GM06990 (cell line): Measurements from ENCODE around the gene NUP93.

Experiments used
- DNase-seq: peaks from one replicate; pipeline ENCODE4 v3.0.0-alpha.2; 2011; ENCODE audit not compliant: insufficient read length; ENCODE audit errors: extremely low read depth
- H3K27me3 ChIP-seq: replicated peaks from 2 replicates; pipeline ENCODE4 v1.6.0; 2011; ENCODE audit warnings: low read length; ENCODE audit not compliant: control insufficient read depth, insufficient read depth
- H3K36me3 ChIP-seq: 2 replicates; pipeline ENCODE4 v1.5.1; 2011; ENCODE audit warnings: low read length; ENCODE audit not compliant: control insufficient read depth, insufficient read depth
- H3K4me3 ChIP-seq: replicated peaks from 2 replicates; pipeline ENCODE4 v1.5.1; 2011; ENCODE audit warnings: low read depth, mild to moderate bottlenecking, control low read depth, low read length
- TF ChIP-seq, protein P1 (sequence below): IDR thresholded peaks from 2 replicates; pipeline ENCODE4 v1.5.1; 2011; ENCODE audit warnings: low read length, control low read depth, mild to moderate bottlenecking, inconsistent platforms; ENCODE audit not compliant: insufficient read depth, poor library complexity, severe bottlenecking

The NUP93 gene

DNA sequence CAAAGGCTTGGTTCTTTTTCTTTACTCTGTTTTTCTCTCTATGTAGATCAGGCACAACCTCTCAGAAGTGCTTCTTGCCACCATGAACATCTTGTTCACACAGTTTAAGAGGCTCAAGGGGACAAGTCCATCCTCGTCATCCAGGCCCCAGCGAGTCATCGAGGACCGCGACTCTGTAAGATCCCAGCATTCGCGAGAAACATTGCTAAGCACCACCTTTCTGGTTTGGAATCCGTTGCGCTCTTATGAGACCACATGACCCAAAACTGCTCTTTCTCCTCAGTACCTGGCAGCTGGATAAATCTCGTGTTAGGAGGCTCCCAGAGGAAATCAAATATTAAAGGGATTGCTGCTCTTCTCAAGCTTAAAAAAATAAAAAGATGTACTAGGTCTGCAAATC is 111.7 kb downstream of the NUP93 start:
- H3K27me3 ChIP-seq: no peaks in the 10 kb centered on the region
- TF ChIP-seq, protein P1, sequence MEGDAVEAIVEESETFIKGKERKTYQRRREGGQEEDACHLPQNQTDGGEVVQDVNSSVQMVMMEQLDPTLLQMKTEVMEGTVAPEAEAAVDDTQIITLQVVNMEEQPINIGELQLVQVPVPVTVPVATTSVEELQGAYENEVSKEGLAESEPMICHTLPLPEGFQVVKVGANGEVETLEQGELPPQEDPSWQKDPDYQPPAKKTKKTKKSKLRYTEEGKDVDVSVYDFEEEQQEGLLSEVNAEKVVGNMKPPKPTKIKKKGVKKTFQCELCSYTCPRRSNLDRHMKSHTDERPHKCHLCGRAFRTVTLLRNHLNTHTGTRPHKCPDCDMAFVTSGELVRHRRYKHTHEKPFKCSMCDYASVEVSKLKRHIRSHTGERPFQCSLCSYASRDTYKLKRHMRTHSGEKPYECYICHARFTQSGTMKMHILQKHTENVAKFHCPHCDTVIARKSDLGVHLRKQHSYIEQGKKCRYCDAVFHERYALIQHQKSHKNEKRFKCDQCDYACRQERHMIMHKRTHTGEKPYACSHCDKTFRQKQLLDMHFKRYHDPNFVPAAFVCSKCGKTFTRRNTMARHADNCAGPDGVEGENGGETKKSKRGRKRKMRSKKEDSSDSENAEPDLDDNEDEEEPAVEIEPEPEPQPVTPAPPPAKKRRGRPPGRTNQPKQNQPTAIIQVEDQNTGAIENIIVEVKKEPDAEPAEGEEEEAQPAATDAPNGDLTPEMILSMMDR: no peak
- no peak overlapping the region for H3K4me3 ChIP-seq
- H3K36me3 ChIP-seq: peaks cover 16% of the 10 kb centered on the region
- no peak for DNase-seq

DNA sequence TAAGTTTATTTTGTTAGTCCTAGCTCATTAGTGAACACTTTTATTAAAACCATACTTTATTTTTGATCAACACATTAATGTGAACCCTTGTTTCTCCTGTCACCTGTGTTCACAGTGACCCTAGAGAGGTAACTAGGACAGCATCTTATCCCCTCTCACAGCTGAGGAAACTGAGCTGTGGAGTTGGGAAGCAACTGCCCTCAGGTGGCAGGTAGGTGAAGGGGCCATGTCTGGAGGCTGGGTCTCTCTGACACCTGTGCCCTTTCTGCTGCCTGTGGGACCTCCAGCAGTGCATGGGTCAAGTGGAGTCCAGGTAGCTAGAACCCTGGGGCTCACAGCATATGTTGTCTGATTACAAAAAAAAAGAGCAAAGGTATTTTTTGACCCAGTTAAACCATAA is 112.2 kb downstream of the NUP93 start:
- Histone ChIP-seq H3K27me3 (no peaks in the 10 kb centered on the region), H3K4me3 (no peak overlapping the region), H3K36me3 (peaks cover 16% of the 10 kb centered on the region)
- no peak for DNase-seq
- TF ChIP-seq, protein P1: no peak

DNA sequence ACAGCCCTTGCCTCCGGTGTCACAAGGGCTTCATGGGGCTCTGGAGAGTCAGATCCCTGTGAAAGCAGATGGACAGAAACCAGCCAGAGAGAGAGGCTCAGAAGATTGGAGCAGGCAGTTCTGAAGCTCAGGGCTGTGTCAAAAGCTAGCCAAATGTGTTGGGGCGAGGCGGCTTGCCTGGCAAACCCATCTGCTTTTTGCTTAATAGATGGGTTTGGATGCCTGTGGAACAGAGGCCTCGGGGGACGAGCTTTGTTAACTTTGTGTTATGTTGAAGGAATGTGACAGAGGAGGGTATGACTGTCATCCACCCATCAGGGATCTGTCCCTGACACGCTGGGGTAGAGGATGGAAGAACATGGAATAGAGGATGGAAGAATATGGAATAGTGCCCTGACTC is 114.1 kb downstream of the NUP93 start:
- Histone ChIP-seq H3K27me3 (no peaks in the 10 kb centered on the region), H3K36me3 (peaks cover 16% of the 10 kb centered on the region), H3K4me3 (no peak overlapping the region)
- DNase-seq: no peak
- TF ChIP-seq, protein P1: no peak

DNA sequence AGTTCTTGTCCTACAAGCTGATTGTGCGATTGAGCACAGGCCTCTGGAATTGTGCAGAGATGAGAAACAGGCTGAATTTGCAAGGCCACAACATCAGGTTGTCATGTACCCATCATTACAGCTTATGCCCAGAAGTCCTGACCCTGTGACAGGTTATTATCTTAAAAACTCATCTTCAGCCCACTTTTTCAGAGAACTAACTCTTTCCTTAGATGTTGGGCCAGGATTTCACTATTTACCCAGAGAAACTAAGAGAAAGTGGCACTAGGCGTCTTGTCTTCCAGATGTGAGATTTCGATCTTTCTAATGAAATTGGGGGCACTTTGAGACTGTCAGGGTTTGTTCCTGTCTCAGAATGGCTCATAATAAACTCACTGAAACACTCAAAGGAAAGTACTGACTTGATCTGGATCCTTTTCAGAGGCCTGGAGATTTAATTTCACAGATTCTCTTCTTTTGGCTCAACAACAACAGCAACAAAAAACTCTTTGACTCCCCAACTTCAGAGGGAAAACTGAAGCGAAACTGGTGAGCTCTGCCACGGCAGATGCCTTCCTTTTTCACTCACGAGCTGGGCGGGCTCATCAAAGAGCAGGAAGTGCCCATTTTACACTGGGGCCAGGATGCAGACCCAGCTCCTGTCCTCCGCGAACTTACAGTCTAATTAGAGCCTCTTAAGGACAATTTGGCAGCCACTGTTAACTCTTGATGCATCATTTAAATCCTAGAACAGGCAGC is 117.4 kb downstream of the NUP93 start:
- TF ChIP-seq, protein P1: no peak
- no peaks in the 10 kb centered on the region for H3K27me3 ChIP-seq
- DNase-seq: no peak
- H3K4me3 ChIP-seq: no peak overlapping the region
- H3K36me3 ChIP-seq: peaks cover 6% of the 10 kb centered on the region

DNA sequence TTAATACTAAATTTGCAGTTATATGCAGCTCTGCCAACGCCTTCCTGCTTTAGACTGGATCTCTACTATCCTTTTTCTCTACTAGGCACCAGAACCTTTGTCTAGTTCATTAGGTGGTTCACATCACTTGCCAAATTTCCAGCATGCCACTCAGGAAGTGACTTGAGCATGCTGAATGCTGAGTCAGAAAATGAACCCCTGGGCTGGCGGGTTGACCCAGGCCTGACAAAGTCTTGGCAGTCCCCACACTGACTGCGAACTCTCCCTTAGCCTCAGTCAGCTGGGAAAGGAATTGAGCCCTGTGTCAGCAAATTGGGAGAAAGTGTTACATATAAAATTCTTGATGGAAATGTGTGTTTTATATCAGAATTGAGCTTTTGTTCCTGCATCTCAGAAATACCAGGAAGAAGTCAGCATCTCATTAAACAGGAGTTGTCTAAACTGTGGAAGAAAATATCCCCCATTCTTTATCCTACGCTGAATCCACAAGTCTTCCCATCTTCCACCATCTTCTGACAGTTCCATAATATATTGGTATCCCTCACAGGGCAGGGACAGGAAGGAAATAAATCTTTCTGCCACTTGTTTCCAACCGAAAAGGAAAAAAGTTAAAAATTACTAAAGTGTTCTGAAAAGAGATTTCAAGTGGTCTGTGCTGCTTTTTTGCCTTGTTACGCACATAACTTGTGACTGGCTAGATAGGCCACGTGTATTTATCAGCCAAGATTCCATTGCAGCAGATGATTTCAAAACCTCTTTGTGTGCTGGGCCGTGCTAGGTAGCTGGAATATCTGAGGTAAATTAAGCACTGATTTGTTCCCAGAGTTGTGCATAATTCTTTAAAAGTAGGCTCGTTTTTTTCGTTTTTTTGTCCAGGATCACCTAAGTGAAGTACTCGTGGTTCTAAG is 118.4 kb downstream of the NUP93 start:
- no peak for DNase-seq
- Histone ChIP-seq H3K4me3 (no peak overlapping the region), H3K36me3 (peaks cover 6% of the 10 kb centered on the region), H3K27me3 (no peaks in the 10 kb centered on the region)
- TF ChIP-seq, protein P1: no peak
